SW480 (cell line): ENCODE results near the gene CRTC2.
A peak's percentile ranks its signal among the peaks of the same experiment; 100 is the strongest.
"Not testable (repeated sequence)": the region's sequence is repeated elsewhere in the genome, so short reads cannot be mapped to it uniquely, and the experiment has no call there.

Experiments used
- DNase-seq: peaks from one replicate; pipeline ENCODE4 v3.0.0-alpha.2; 2016; ENCODE audit warnings: low spot score

The CRTC2 gene, protein sequence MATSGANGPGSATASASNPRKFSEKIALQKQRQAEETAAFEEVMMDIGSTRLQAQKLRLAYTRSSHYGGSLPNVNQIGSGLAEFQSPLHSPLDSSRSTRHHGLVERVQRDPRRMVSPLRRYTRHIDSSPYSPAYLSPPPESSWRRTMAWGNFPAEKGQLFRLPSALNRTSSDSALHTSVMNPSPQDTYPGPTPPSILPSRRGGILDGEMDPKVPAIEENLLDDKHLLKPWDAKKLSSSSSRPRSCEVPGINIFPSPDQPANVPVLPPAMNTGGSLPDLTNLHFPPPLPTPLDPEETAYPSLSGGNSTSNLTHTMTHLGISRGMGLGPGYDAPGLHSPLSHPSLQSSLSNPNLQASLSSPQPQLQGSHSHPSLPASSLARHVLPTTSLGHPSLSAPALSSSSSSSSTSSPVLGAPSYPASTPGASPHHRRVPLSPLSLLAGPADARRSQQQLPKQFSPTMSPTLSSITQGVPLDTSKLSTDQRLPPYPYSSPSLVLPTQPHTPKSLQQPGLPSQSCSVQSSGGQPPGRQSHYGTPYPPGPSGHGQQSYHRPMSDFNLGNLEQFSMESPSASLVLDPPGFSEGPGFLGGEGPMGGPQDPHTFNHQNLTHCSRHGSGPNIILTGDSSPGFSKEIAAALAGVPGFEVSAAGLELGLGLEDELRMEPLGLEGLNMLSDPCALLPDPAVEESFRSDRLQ

DNA sequence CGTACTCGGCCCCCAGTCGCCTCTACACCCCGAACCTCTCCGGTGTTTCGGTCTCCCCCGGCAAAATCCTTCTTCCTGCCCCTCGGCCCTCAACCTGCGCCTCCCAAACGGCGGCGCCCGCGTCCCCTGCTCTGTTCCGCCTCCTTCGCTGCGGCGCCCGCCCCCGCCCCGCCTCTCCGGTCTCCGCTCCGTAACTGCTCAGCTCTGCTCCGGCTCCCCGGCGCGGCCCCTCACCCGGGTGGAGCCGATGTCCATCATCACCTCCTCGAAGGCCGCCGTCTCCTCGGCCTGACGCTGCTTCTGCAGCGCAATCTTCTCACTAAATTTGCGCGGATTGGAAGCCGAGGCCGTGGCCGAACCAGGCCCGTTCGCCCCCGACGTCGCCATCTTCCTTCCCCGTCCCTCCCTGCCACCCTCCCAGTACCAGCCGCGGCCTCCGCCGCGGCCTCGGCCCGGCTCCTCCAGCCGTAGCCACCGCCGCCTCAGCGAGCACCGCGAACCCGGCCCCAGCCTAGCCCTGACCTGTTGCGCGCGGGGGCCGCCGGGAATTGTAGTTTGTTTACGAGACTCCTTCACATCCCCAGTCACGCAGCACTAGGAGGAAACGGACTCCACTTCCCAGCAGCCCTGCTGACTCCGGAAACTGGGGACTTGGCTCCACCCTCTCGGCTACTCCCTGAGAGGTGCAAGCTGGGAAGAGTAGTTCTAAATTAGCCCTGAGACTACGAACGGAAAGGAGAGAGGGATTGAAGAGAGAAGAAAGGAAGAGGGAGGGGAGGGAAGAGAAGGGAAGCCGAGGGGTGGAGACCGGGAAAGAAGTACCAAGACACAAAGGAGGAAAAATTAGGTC lies at the start of gene CRTC2:
TSS of gene CRTC2 (minus strand) at position 502 of the 850 bp plus-strand sequence. CDS start at position 387, 115 bp downstream.
- DNase-seq: peak; percentile 98

GRCh38 chr1:154006136-154006535 lies 47.7 kb upstream of the CRTC2 start:
- DNase-seq: no peak

DNA sequence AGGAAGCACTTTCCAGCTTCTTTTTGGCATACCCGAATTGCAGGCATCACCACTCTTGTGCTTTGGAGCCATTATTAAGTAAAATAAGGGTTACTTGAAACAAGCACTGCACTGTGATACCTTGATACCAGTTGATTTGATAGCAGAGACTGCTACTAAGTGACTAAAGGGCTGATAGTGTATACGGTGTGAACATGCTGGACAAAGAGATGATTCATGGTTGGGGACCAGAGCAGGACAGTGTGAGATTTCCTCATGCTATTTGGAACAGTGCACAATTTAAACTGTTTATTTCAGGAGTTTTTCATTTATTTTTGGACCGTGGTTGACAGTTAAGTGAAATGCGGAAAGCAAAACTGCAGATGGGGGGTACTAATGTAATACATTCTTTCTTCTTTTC lies 42.0 kb upstream of the CRTC2 start:
- no peak for DNase-seq

- not testable (repeated sequence) for DNase-seq
These were observed 38.5 kb upstream of the CRTC2 start for GRCh38 chr1:153996882-153997281.

GRCh38 chr1:153995640-153996039 lies 37.2 kb upstream of the CRTC2 start:
- no peak for DNase-seq

DNA sequence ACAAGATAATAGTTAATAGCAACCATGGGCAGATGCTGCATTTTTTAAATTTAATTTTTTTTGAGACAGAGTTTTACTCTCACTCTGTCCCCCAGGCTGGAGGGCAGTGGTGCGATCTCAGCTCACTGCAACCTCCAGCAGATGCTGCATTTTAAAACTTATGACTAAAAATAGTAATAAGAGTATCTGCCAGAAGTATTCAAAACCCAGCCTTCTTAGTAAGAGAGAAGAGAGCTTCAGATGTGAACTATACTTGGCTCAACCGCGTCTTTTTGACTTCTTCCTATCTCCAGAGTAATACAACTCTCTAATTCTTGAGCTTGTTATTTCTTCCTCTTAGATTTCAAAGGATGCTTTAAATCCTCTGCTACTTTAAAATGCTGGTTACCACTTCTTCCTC lies 36.8 kb upstream of the CRTC2 start:
- DNase-seq: no peak

DNA sequence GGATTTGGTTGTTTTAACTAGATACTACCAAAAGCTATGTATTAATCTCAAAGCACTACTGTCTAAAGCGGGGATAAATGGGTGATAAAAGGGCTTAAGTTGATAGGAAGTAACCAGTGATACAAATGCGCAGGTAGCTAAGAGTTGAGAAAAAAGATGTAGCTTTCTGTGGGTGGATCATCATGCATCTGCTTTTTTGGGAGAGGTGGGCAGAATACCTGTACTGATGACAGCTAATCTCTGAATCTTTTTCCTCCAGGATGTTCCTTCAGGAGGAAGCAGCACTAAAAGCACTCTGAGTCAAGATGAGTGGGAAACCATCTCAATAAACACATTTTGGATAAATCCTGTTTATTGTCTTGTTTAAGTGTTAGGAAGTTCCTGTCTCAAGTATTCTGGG lies 33.4 kb upstream of the CRTC2 start:
- no peak for DNase-seq

- no peak for DNase-seq
These were observed 32.8 kb upstream of the CRTC2 start for GRCh38 chr1:153991151-153991630.

DNA sequence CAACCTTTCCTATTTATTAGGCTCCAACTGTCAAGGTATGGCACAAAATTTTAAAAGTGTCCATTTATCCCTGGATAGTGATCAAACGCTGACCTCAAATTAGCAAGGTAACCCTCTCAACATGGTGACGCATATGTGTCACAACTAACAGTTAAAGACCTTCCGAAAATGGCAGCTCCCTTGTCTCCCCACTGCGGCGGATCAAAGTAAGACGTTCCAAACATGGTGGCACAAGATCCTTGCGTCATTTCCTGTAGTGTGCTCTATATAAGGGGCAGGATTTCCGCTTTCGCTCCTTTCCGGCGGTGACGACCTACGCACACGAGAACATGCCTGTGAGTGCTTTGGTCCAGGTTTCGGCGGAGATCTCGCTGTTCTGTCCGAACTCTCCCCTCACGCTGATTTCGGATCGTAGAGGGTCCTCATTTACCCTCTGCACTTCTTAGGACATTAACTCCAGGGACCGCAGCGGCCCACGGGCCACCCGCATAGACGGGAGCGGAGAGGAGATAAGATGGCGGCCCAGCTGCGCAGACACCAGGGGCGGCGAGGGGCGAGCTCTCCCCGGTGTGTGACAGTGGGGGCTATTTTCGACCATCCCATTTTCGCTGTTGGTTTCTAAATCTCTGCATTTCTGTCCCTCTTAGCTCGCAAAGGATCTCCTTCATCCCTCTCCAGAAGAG lies 32.2 kb upstream of the CRTC2 start, which contains the start of gene RPS27:
TSS of gene RPS27 (plus strand) at position 295 of the 683 bp plus-strand sequence. CDS start at position 330, 35 bp downstream.
- peak; percentile 98 for DNase-seq

- DNase-seq: no peak
These were observed 29.2 kb upstream of the CRTC2 start for GRCh38 chr1:153987621-153988020.

- peak; percentile 75 for DNase-seq
These were observed 27.7 kb upstream of the CRTC2 start, which contains the start of gene RAB13 for GRCh38 chr1:153985941-153986761. TSS of gene RAB13 (minus strand) at chr1:153986339. CDS start at chr1:153986236, 103 bp downstream.

DNA sequence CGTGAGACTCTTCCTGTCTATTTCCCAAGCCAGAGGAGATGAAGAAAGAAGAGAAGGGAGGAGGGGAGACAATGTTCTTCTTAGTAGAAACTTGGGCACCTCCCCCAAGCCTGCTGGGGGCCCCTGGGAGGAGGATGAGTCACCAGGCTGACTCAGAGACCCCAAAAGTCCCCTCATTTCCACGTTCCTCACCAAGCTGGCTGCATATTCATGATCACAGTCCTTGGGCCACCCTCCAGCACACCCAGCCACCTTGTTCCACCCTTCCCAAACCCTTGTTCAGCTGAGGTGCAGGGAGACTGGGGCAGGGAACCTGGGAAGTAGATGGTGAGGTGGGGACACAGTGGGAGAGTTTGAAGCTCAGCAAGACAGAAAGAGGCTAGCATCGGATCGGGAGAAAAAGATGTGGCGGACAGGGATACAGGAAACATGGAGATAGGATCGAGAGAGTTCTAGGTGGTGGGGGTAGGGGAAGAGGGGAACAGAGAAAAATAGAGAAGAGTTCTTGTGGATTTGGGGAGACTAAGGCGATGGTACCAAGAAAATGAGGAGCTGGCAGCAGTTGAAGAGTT lies 27.0 kb upstream of the CRTC2 start:
- no peak for DNase-seq

- no peak for DNase-seq
These were observed 25.9 kb upstream of the CRTC2 start for GRCh38 chr1:153984123-153984894.

GRCh38 chr1:153981735-153982134 lies 23.3 kb upstream of the CRTC2 start:
- DNase-seq: not testable (repeated sequence)

DNA sequence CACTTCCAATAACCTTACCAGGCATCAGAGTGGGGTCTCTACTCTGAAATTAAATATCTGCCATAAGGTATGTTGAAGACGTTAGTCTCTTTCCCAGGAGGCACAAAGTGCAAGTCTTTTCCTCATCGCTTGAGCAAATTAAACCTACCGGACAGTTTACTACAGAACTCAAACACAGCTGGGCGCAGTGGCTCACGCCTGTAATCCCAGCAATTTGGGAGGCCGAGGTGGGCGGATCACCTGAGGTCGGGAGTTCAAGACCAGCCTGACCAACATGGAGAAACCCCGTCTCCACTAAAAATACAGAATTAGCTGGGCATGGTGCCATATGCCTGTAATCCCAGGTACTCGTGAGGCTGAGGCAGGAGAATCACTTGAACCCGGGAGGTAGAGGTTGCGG lies 20.7 kb upstream of the CRTC2 start:
- not testable (repeated sequence) for DNase-seq

DNA sequence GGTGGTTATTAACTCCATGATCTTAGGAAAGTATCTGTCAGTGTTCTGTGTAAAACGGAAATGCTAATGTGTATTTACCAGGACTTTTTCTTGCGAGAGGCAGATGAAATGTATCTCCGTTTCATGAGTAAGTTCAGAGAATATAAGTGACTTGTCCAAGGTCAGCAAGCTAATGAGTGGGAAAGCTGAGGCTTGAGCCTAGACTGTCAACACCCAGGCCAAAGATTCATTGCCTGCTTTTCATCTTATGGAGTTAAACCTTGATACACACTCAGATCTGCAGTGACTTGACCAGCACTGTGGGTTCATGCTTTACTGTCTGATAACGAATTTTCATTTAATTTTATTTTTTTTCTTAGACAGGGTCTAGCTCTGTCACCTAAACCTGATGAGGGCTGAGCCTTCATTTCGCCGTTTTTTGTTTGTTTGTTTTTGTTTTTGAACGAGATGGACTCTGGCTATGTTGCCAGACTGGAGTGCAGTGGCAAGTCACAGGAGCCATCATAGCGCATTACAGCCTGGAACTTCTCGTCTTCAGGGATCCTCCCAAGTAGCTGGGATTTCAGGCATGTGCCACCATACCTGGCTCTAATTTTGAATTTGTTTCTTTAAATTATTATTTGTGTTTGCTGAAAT lies 20.0 kb upstream of the CRTC2 start:
- no peak for DNase-seq

DNA sequence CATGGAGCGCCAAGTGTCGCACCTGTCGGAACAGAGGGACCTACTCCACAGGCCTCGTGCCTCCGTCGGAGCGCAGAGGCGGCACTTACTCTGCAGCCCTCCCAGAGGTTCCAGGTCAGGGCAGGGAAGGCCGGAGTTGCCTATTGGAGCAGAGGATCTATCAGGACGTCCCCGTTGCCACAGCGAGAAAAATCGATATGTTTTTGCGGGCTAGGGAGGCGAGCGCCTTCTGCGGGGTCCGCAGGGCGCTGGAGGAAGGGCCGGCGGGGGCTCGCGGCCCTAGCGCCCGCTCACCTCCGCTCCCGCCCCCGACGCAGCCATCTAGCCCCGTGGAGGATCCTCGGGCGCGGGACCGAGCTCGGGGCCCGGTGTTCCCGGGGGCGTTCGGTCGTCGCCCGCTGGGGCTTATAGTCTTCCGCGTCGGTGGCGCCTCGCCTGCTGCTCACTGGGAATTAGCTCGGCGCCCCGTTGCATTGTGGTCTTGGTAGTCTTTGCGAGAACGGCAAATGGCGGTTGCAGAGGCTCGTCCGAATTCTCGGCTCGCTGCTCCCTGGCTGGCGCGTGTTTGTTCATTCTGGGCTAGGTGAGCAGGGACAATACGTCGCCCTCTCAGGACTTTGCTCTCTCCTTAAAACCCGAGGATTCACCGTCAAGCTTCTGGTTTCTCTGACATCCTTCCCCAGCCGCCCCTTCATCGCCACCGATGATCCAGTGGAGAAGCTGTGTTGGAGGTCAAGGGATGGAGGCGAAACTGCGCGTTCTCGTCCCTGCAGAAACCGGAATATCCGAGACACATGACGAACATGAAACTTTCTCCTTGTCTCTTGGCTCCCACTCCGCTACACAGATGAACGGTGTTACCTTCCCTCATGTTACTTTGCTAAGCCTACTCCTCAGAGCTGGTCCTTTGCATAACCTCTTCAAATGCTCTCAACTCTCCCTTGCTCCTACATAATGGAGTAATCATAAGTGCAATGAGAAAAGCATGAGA lies 19.1 kb upstream of the CRTC2 start, which contains the start of gene JTB:
TSS of gene JTB (minus strand) at position 425 of the 991 bp plus-strand sequence. CDS start at position 3, 422 bp downstream.
- DNase-seq: peak; percentile 83
